Measurements from ENCODE around the gene POC5. TPM values are rescaled to one million over a fixed set of nuclear protein-coding genes. Genes with fewer than 3 reads are reported as not detected.

The POC5 gene
- total RNA-seq, 2 donors from 2014 or later: 4.4 to 7.8 TPM

DNA sequence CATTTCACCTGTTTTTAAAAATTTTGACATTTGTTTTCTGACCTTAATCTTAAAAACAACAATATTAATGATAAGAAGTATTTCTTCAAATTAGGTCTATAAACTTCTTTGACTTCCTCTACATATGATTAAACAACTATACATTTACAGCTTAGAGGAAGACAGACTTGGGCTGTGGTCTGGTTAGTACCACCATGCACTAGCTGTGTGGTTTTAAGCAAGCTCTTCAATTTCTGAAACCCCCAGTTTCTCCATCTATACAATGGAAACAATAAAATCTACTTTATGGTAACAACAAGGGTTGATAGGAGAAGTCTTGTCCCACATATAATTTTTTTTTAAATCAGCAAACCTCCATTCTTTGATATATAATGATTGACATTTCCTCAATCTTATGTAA is 90.3 kb downstream of the POC5 start:
- no peak for ATAC-seq
- no peak for DNase-seq
- intact Hi-C loops (cut with DNase I, micrococcal nuclease): no loop called here

Other genes with a start within 250 kb of the POC5 start
- gene CERT1, start 205.8 kb downstream of the POC5 start, total RNA-seq: 10 to 100 TPM; 35.9 to 41.2 TPM
- 10 to 100 TPM; 13.8 to 16.3 TPM for gene POLK, start 205.5 kb downstream of the POC5 start, total RNA-seq
- gene ANKDD1B, start 106.0 kb downstream of the POC5 start, total RNA-seq: 1 to 10 TPM; 7.1 to 8.6 TPM

Measured in left colon (tissue), 2 donors.